Adipose tissue (tissue), 3 donors: ENCODE results near the gene ADGB. TPM values are rescaled to one million over a fixed set of nuclear protein-coding genes. Genes with fewer than 3 reads are reported as not detected.
"Not testable (repeated sequence)": the region's sequence is repeated elsewhere in the genome, so short reads cannot be mapped to it uniquely, and the experiment has no call there.

ENCODE experiments used
- H3K27ac ChIP-seq: one replicate; pipeline ENCODE4 v1.5.1; 2013; ENCODE audit warnings: low read depth, low read length
- WGBS, 3 donors: extraction: QIAGEN DNeasy Blood & Tissue Kit; methylation state at CpG; one replicate each; pipeline ENCODE4 v1.1.7; 2013; 5-methylcytosine and 5-hydroxymethylcytosine counted together
- polyA plus RNA-seq, 3 donors: library from polyadenylated mRNA; stranded (reverse); fragments of 200-250 nt; gene quantifications; one replicate each; pipeline ENCODE4 v1.2.3, GENCODE V29; 2013
- donor health status: healthy with polysubstance abuse.
- donor health status: Bipolar disorder and iron deficiency.
- donor health status: healthy.

The ADGB gene
- polyA plus RNA-seq, 3 donors: not detected

DNA sequence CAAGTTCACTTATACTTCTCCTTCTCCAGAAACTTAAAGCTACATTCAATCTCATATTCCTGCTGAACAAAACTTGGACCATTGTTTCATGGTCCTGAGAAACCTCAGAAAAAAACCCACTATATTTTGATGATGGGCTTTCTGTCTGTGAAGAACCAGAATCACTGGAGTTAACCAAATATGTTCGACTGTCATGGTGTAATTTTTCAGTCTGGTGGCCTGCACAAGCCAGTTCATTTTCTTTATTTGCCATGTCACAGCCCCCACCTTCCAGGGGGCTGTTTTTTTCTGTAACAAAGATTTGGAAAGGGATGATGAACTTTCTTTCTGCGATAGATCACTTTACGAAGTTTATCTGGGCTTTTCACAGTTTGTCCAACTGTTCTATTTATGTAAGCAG is 204.4 kb downstream of the ADGB start:
- WGBS, 3 donors: 76 to 84% (median 78%) methylated on average over 3 of the region's 3 CpGs
- H3K27ac ChIP-seq: not testable (repeated sequence)

DNA sequence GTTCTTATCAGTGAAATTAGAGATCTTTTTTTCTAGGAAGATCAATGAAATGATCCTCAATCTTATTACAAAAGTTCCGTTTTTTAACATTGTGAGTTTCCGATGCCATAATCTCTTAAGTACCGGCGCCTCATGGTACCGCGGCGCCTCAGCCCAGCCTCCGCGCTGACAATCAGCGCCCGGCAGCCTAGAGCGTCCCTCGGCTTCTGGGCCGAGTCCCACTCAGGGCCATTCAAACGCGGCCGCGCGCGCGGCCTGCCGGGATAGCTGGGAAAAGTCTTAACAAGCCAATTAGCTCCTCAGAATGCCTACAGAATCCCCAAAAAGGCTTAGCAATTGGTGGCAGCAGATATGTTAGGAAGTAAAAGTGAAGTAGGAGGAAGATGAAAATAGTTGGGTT is 204.8 kb downstream of the ADGB start:
- WGBS, 3 donors: 67 to 72% (median 69%) methylated on average over 22 of the region's 22 CpGs
- H3K27ac ChIP-seq: no peak overlapping the region

DNA sequence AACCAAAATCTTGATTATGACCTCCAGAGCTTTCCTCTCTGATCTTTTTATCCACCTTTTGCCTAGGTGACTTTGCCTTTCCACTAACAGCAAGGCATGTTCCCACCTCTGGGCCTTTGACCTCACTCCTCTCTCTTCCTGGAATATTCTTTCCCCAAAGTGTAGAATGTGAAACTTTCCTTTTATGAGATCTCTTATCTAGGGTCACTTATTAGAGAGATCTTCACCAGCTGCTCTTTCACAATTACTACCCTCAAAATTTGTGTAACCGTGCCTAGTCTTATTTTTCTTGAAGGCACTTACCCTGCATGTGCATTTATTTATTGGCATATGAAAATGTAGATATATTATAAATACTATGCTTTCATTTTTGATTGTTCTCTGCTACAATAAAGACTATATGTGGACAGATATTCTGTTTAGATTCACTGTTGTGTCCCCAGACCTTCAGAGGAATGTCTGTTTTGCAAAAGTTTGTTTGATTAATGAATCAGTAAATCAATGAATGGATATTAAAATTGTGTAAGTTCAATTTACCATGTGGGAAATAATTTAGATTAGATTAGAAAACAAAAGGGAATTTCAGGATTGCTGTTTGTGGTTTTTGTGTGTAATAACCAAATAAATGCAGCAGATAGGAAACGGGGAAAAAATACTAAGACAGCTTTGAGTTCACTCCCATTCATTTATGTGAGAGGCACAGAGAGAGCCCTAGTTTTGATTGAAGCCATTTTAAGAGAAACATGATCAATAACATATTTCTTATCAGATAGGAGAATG is 207.0 kb downstream of the ADGB start:
- H3K27ac ChIP-seq: no peak overlapping the region
- WGBS, 3 donors: 63 to 80% (median 64%) methylated on average over 2 of the region's 2 CpGs

DNA sequence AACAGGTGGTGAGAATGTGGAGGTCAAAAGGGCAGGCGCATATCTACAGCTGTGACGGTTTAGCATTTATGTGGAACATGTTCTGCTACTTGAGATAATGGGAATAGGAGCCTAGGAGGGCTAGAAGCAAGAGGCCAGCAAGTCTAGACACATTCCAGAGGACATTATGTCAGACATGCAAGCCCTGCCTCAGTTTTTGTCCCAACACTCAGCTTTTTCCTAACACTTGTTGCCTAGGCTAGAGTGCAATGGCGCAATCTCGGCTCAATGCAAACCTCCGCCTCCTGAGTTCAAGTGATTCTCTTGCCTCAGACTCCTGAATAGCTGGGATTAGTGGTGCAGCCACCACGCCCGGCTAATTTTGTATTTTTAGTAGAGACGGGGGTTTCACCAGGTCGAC is 210.2 kb downstream of the ADGB start:
- H3K27ac ChIP-seq: not testable (repeated sequence)
- 91 to 95% (median 92%) methylated on average over 7 to 9 of the region's 9 CpGs for WGBS, 3 donors

DNA sequence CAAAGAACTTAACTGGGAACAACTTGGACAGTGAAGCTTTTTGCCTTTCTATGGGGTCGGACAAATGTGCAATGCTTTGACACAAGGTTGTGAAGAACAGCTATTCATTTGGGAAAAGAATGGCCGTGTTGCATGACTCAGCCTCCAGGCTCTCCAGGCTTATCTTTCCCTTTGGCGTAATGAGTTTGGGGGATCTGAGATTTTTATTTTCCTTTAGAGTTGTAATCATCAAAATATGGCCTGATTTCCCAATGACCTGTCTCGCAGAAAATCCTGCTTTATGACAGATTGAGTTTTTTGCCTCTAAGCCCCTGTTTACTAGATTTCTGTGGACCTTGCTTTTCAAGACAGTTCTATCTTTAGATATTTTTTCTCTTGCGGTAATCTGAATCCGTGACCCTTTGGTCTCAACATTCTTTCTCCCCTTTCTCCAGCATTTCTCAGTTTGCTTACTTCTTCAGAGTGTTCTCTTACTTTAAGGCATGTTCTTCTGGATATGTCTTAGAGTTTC is 214.1 kb downstream of the ADGB start:
- 63 to 66% (median 64%) methylated on average over 6 of the region's 6 CpGs for WGBS, 3 donors

DNA sequence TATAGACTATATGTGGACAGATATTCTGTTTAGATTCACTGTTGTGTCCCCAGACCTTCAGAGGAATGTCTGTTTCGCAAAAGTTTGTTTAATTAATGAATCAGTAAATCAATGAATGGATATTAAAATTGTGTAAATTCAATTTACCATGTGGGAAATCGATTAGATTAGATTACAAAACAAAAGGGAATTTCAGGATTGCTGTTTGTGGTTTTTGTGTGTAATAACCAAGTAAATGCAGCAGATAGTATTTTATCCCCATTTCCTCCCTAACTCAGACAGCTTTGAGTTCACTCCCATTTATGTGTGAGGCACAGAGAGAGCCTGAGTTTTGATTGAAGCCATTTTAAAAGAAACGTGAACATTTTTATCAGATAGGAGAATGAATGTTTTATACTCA is 214.8 kb downstream of the ADGB start:
- no peak overlapping the region for H3K27ac ChIP-seq

More for the DNA sequence above, 214.1 kb downstream of the ADGB start:
- H3K27ac ChIP-seq: not testable (repeated sequence)

DNA sequence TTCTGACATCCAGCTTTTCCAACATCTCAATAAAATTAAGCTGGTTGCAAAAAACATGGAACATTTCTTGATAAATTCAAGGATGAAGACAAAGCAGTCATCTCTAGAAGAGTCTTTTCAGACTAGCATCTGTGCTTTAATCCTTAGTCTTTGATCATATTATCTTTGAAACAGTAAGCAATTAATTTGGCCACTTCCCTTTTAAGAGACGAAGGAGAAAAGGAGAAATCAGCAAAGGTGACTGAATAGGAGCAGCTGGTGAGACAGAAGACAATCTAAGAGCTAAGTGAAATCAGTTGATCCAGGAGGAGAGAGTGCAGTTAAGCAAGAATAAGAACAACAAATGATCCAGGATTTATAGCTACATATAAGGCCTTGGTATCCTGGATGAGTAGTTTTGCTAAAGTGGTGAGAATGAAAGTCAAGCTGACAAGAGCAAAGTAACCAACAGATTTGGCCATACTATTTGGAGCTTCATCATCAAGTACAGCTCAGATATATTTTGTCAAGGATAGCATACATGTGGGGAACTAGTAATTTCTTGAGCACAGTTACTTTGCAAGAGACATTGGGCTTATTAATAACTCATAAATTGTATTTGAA is 215.5 kb downstream of the ADGB start:
- WGBS, 3 donors: 60 to 73% (median 68%) methylated on average over 1 of the region's 1 CpG
- no peak overlapping the region for H3K27ac ChIP-seq

More for the DNA sequence above, 214.8 kb downstream of the ADGB start:
- 39 to 63% (median 49%) methylated on average over 3 of the region's 3 CpGs for WGBS, 3 donors

DNA sequence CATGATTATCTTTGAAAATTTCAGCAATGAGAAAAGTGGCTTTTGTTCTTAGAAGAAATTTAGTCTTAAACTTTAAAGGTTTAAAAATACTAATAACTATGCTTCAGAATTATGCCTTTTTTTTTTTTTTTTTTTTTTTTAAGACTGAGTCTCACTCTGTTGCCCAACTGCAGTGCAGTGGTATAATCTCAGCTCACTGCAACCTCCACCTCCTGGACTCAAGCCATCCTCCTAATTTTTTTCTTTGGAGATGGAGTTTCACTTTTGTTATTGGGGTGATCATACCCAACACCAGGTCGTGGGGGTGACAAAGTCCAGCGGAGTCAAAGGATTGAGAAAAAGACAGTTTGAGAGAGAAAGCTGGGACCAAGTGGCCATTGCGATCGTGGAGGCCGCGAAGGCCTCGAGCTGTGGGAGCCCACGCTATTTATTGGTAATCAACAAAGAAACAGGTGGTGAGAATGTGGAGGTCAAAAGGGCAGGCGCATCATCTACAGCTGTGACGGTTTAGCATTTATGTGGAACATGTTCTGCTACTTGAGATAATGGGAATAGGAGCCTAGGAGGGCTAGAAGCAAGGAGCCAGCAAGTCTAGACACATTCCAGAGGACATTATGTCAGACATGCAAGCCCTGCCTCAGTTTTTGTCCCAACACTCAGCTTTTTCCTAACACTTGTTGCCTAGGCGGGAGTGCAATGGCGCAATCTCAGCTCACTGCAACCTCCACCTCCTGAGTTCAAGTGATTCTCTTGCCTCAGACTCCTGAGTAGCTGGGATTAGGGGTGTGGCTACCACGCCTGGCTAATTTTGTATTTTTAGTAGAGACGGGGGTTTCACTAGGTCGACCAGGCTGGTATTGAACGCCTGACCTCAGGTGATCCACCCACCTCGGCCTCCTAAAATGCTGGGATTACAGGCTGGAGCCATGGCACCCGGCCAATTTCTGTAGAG is 217.0 kb downstream of the ADGB start:
- not testable (repeated sequence) for H3K27ac ChIP-seq
- WGBS, 3 donors: 85 to 91% (median 88%) methylated on average over 13 to 14 of the region's 18 CpGs

DNA sequence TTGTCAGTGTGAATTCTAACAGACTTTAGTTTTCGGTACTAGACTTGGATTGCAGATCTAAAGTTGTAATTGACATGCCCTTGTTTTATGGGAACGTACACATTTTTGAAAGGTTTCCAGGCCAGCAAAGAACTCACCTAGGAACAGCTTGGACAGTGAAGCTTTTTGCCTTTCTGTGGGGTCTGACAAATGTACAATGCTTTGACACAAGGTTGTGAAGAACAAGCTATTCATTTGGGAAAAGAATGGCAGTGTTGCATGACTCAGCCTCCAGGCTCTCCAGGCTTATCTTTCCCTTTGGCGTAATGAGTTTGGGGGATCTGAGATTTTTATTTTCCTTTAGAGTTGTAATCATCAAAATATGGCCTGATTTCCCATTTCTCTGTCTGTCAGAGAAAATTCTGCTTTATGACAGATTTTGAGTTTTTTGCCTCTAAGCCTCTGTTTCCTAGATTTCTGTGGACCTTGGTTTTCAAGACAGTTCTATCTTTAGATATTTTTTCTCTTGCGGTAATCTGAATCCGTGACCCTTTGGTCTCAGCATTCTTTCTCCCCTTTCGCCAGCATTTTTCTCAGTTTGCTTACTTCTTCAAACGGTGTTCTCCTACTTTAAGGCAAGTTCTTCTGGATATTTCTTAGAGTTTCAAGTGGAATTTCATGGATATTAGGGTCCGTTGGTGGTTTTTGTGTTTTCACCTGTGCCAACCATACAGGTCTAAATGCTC is 221.0 kb downstream of the ADGB start:
- no peak overlapping the region for H3K27ac ChIP-seq
- WGBS, 3 donors: 68 to 74% (median 71%) methylated on average over 8 of the region's 8 CpGs

DNA sequence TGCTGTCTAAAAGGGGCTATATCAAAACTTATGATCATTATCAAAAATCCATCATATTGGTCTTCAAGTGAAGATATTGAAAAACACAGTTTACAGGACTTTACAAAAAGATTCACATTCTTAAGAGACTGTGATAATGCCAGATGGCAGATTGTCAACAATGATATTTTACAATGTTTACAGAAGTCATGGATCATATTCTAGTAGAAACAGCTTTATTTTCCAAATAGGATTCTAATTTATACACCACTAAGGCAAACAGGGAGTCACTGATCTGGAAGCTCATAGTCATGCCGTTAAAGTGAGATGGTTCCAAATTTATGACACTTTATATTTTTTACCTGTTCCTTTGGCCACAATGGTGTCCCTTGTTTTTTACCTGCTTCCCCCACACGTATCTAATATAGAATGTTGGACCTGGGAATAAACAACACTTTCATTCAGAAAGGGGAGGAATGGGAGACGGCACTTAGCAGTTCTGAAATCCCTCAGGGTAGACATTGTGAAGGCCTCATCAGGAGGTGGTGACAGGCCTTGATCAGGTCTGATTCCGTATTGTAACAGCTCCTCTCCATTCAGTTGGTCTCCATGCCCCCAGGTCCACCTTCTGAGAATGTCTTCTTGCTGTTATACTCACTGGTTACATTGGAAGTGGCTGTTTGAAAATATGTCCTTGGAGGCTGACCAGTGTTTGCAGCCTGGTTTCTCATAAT is 228.6 kb downstream of the ADGB start:
- 62 to 65% (median 64%) methylated on average over 4 of the region's 4 CpGs for WGBS, 3 donors
- H3K27ac ChIP-seq: no peak overlapping the region

DNA sequence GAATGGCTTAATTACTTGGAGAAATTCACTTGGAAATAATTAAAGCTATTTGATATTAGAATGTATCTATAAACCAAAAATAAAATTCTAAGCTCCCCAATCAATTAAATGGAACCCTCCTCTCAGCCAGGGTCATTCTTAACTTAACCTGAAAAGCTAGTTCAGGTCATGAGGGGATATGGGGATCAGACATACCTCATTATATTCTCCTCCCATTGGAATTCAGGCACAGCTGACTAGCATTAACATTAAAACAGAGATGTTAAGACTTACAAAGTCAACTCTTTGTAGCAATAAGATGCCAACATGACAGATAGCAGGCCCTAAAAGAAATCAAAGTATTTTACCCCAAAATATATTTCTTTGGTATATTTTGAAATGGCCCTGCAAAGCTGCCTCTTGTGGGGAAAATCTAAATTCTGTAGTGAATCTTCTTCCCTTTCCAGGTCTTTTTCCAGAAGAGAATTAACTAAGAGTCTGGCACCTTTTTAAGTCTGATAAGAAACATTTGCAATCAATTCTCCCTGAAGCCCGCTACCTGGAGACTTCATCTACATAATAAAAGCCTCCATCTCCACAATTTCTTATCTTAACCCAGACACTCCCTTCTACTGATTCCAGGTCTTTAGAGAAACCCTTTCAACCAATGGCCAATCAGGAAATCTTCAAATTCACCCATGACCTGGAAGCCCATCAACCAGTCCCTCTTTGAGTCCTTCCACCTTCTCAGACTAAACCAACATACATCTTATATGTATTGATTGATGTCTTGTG is 231.2 kb downstream of the ADGB start:
- WGBS, 3 donors: 91 to 98% (median 91%) methylated on average over 1 of the region's 1 CpG

DNA sequence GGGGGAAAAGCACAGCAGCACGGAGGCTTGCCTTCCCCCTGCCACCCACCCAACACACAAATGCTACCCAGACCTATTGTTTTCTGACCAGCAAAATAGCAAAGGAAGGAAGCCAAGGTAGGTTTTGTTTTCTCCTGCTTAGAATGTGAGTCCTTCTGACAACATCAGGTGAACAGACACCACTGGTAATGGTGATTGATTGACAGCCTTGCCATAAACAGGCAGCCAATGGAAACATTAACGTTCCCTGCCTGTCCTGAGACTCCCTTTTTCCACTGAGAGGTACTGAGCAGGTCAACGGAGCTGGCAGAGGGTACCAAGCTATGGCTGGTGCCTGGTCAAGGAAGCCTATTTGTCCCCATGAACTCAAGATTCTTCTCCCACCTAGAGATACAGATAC is 234.4 kb downstream of the ADGB start:
- 70 to 81% (median 71%) methylated on average over 3 of the region's 3 CpGs for WGBS, 3 donors
- H3K27ac ChIP-seq: no peak overlapping the region

More for the DNA sequence above, 231.2 kb downstream of the ADGB start:
- no peak overlapping the region for H3K27ac ChIP-seq

DNA sequence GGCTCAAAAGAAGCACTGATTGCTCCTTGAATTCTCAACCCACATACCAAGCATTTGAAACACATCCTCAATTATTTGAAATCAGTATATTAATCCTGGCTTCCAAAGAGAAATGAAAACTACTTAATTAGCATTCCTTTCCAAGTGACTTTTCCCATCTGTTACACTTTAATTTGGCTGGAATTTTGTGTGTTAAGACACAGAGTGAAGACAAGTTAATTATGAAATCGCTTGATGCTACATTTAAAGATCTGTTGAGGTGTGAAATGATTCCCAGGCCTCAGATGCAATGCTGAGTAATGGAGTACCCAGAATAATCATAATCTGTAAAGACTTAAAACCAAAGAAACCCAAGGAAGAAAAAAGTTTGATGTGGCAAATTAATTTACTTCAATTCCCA is 241.4 kb downstream of the ADGB start:
- H3K27ac ChIP-seq: no peak overlapping the region
- WGBS, 3 donors: 74 to 89% (median 85%) methylated on average over 1 of the region's 1 CpG

DNA sequence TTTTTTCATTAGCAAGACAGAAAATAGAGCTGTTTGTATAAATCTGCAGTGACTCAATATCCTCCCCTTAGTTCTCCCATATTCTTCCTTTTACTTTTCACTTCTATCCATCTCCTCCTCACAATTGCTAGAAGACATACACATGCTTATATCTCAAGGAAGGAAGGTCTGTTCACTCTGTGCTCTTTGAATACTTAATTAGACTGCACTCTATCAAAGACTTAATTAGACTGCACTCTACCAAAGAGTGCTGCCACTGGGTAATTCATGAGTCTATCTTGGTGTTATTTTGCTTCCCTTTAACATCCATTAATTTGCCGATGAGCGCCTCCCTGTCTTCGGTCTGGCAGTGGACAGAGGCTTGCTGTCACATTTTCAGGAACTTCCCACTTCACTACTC is 241.9 kb downstream of the ADGB start:
- no peak overlapping the region for H3K27ac ChIP-seq
- WGBS, 3 donors: 90 to 96% (median 91%) methylated on average over 3 of the region's 3 CpGs

DNA sequence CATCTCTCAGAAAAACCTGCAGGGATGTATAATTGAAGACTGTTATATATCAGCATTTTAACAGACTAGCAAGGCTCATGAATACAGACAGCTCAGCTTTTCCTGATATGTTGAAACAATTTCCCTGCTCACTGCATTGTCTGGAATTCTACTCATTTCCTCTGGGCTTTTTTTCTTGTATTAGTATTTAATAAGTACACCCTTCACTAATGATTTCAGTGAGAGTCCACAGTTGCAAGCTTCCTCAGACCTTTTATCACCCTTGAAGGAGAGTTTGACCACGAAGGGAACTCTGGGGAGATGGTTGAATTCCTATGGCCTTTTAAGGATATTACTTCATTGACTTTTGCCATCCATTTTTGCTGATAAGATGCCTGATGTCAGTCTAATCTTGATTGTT is 248.7 kb downstream of the ADGB start:
- no peak overlapping the region for H3K27ac ChIP-seq
- WGBS, 3 donors: 17 to 45% (median 34%) methylated on average over 1 of the region's 1 CpG

DNA sequence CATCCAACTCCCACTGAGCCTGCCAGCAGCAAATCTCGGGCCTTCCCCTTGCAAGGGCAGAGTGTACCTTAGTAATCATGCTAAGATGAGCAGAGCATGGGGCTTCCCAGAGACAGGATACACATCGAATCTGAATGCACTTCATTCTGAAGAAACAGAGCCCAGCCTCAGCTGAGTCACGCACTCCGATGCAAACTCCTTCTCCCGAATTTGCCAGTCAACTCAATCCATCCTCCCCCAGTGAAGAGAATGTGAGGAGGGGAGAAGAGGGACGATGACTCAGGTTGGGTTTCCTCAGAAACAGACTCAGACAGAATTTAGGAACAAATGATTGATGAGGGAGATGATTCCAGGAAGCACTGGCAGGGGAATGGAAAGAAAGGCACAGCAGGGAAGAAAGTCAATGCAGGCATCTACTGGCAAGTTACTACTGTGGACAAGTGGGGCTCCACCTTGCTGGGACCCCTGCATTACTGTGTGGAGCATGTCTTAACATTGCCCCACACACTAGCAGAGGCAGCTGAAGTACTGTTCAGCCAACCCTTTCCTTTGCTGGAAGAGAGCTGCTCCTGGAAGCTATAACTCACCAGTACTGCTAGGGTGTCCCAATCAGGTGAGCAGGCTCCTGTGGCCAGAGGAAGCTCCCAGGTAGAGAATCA is 251.6 kb downstream of the ADGB start:
- WGBS, 3 donors: 61 to 82% (median 62%) methylated on average over 6 of the region's 6 CpGs
- no peak overlapping the region for H3K27ac ChIP-seq
